ENCODE measurements around the gene CDKL1. TPM values are rescaled to one million over a fixed set of nuclear protein-coding genes. Genes with fewer than 3 reads are reported as not detected.

The CDKL1 gene
- total and polyA plus RNA-seq, 7 donors, result 0.46 to 4.5 (median 2.0) TPM

- no peak overlapping the region for H3K4me3 ChIP-seq
- H3K27me3 ChIP-seq (ENCODE audit: insufficient read depth in 3 of 3, low read length in 2 of 3), result no peaks in the 10 kb centered on the region
- 89 to 95% (median 93%) methylated on average over 3 of the region's 3 CpGs for WGBS, 3 donors
- intact Hi-C loops (cut with DNase I), result no loop called here
- no peaks in the 10 kb centered on the region for H3K36me3 ChIP-seq (ENCODE audit: insufficient read depth in 1 of 2, low read depth in 1 of 2)
- no peak for ATAC-seq
- H3K9me3 ChIP-seq, result no peaks in the 10 kb centered on the region
- DNase-seq, result no peak
- no peaks in the 10 kb centered on the region for H3K4me1 ChIP-seq
- H3K27ac ChIP-seq, result no peak overlapping the region
- TF ChIP-seq CTCF (IDR thresholded peaks at IDR 0.05), result no peak
These were observed 13.4 kb upstream of the CDKL1 start for GRCh38 chr14:50410071-50410470.

- no peak for ATAC-seq
- TF ChIP-seq CTCF (IDR thresholded peaks at IDR 0.05), result no peak
- H3K27ac ChIP-seq, result no peak overlapping the region
- no peaks in the 10 kb centered on the region for H3K4me1 ChIP-seq
- intact Hi-C loops (cut with DNase I), result no loop called here
- WGBS, 3 donors, result 57 to 62% (median 59%) methylated on average over 6 of the region's 6 CpGs
- no peaks in the 10 kb centered on the region for H3K9me3 ChIP-seq
- no peak for DNase-seq
- H3K27me3 ChIP-seq (ENCODE audit: insufficient read depth in 3 of 3, low read length in 2 of 3), result no peaks in the 10 kb centered on the region
- no peaks in the 10 kb centered on the region for H3K36me3 ChIP-seq (ENCODE audit: insufficient read depth in 1 of 2, low read depth in 1 of 2)
- no peak overlapping the region for H3K4me3 ChIP-seq
These were observed 10.6 kb upstream of the CDKL1 start for GRCh38 chr14:50407111-50407812.

GRCh38 chr14:50403419-50403818 lies 6.7 kb upstream of the CDKL1 start:
- H3K4me1 ChIP-seq, result no peaks in the 10 kb centered on the region
- H3K4me3 ChIP-seq, result no peak overlapping the region
- intact Hi-C loops (cut with DNase I), result no loop called here
- no peak for ATAC-seq
- no peak for TF ChIP-seq CTCF (IDR thresholded peaks at IDR 0.05)
- no peak overlapping the region for H3K27ac ChIP-seq
- no peaks in the 10 kb centered on the region for H3K27me3 ChIP-seq (ENCODE audit: insufficient read depth in 3 of 3, low read length in 2 of 3)
- H3K36me3 ChIP-seq (ENCODE audit: insufficient read depth in 1 of 2, low read depth in 1 of 2), result no peaks in the 10 kb centered on the region
- no peak for DNase-seq
- H3K9me3 ChIP-seq, result no peaks in the 10 kb centered on the region

GRCh38 chr14:50402965-50403364 lies 6.3 kb upstream of the CDKL1 start:
- intact Hi-C loops (cut with DNase I), result no loop called here
- Histone ChIP-seq H3K4me1 (no peaks in the 10 kb centered on the region), H3K4me3 (no peak overlapping the region), H3K36me3 (ENCODE audit: insufficient read depth in 1 of 2, low read depth in 1 of 2) (no peaks in the 10 kb centered on the region), H3K27me3 (ENCODE audit: insufficient read depth in 3 of 3, low read length in 2 of 3) (no peaks in the 10 kb centered on the region), H3K9me3 (no peaks in the 10 kb centered on the region), H3K27ac (no peak overlapping the region)
- no peak for DNase-seq
- ATAC-seq, result no peak
- no peak for TF ChIP-seq CTCF (IDR thresholded peaks at IDR 0.05)
- WGBS, 3 donors, result 81 to 87% (median 84%) methylated on average over 1 of the region's 1 CpG

GRCh38 chr14:50400461-50400860 lies 3.8 kb upstream of the CDKL1 start:
- Histone ChIP-seq H3K27me3 (ENCODE audit: insufficient read depth in 3 of 3, low read length in 2 of 3) (no peaks in the 10 kb centered on the region), H3K36me3 (ENCODE audit: insufficient read depth in 1 of 2, low read depth in 1 of 2) (no peaks in the 10 kb centered on the region), H3K4me3 (no peak overlapping the region), H3K9me3 (no peaks in the 10 kb centered on the region), H3K4me1 (peaks cover 5% of the 10 kb centered on the region), H3K27ac (no peak overlapping the region)
- intact Hi-C loops (cut with DNase I), result no loop called here
- DNase-seq (no peak), ATAC-seq (no peak)
- no peak for TF ChIP-seq CTCF (IDR thresholded peaks at IDR 0.05)
- whole genome bisulfite sequencing, 3 donors, result 95 to 100% (median 95%) methylated on average over 2 of the region's 2 CpGs

Data from psoas muscle (tissue), 8 donors.